ENCODE results near the gene CUEDC2.

Gene CUEDC2, protein sequence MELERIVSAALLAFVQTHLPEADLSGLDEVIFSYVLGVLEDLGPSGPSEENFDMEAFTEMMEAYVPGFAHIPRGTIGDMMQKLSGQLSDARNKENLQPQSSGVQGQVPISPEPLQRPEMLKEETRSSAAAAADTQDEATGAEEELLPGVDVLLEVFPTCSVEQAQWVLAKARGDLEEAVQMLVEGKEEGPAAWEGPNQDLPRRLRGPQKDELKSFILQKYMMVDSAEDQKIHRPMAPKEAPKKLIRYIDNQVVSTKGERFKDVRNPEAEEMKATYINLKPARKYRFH

GRCh38 chr10:102432162-102432950, at the start of gene CUEDC2:
TSS of gene CUEDC2 (minus strand) at chr10:102432574. CDS start at chr10:102425188, 7,386 bp downstream.
- DNase-seq: peak; percentile 81

- no peak for DNase-seq
Measured at GRCh38 chr10:102480396-102480795, 48.0 kb upstream of the CUEDC2 start.

- no peak for DNase-seq
Measured at GRCh38 chr10:102479651-102480050, 47.3 kb upstream of the CUEDC2 start.

DNA sequence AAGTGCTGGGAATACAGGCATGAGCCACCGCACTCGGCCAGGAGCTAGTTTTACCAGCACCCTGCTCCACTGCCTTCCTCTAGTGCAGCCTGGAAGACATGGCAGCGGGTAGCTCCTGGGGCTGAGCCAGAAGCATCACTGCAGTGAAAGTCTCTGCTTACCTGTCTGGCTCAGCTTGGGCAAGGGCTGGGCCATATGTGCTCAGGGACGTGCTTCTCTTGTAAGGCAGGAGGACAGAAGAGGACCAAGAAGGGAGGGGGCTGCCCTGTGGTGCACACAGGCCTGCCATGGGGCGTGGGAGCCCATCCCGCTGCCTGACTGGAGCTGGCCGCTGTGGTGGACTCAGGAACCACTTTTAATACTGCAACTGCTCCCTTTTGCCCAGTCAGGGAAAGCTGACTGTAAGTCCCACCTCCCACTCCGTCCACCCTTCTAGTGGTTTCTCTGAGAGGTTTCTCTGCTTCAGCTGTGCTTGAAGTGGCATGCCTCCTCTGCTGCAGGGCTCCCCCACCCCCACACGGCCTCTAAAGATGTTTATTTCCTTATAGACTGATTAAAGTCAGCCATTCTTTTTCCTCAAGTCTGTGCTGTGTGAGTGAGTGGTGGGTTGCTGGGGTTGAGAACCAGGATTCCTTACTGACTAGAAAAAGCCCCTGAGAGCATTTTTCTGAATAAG, 44.2 kb upstream of the CUEDC2 start:
- no peak for DNase-seq

- no peak for DNase-seq
Measured at GRCh38 chr10:102475451-102476040, 43.2 kb upstream of the CUEDC2 start.

DNA sequence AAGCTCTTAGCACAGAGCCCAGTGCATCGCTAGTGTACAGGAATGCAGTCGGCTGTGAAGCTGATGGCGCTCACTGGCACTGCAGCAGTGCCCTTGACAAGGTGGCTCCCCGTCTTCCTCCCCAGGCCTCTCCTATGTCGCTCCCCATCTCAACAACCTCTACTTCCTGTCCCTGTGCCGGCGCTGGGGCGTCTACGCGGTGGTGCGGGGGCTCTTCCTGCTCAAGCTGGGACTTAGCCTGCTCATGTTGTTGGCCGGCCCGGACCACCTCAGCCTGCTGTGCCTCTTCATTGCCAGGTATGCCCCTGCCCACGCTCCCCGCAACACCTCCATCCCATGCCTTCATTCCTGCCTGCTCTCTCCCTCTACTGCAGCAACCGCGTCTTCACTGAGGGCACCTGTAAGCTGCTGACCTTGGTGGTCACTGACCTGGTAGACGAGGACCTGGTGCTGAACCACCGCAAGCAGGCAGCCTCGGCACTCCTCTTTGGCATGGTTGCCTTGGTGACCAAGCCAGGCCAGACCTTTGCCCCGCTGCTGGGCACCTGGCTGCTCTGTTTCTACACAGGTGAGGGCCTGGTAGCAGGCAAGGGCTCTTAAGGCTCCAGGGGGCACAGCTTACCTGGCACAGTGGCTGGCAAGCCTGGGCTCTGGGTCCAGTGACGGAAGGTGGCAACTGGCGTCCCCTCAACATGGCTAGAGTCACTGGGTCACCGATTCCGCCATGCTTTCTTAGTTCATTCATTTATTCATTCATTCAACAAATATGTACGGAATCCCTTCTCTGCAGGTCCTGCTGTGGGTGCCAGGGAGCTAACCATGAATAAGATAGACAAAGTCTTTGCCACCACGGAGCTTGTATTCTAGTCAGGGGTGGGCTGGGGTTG, 41.3 kb upstream of the CUEDC2 start:
- DNase-seq: no peak

GRCh38 chr10:102470579-102471546, 38.5 kb upstream of the CUEDC2 start:
- DNase-seq: no peak

- no peak for DNase-seq
Measured at GRCh38 chr10:102468683-102469082, 36.3 kb upstream of the CUEDC2 start.

DNA sequence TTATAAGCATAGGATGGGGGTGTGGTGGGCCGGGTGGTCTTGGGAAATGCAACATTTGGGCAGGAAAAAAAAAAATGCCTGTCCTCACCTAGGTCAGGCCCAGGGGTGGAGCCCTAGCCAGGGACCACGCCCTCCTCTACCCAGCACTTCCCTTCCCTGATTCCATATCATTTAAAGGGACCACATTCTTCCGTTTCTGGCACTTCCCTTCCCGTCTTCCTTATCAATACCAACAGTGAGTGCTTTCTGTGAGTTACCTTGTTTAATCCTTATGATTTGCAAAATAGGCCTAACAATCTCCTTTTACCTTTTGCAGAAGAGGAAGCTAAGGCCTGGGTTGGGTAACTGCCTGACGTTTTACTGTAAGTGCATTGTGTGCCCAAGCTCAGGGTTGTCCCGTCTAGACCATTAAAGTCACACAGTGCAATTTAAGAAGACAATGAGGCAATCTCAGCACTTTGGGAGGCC, 35.6 kb upstream of the CUEDC2 start:
- DNase-seq: no peak

DNA sequence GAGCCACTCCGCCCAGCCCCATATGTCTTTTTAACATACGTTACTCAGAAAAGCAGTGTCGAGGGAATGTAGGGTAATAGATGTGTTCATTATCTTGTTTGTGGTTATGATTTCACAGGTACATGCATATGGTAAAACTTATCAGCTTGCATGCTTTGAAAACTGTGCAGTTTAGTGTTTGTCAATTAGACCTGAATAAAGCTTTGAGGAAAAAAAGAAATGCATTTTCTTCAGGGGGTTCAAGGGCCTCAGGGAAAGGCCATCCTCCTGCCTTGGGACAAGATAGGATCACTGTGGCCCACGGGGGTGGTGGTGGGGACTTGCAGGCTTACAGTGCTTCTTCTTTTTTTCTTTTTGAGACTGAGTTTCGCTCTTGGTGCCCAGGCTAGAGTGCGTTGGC, 34.9 kb upstream of the CUEDC2 start:
- no peak for DNase-seq

DNA sequence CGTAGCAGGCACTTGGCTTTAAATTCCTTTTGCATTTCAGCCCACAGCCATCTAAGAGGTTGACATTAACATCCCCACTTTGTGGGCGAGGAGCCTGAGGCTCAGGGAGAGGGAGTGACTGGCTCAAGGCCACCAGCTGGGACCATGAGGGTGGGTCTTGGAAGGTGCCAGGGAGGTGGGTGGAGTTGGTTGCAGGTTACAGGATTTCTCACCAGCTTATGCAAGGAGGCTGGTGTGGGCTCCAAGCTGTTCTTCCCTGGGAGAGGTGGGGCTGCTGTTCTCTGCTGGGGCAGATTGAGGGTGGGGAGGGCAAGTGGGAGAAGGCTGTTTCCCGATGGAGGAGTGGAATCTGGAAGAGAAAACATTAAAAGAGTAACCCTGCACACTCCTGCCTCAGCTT, 33.1 kb upstream of the CUEDC2 start:
- DNase-seq: no peak

DNA sequence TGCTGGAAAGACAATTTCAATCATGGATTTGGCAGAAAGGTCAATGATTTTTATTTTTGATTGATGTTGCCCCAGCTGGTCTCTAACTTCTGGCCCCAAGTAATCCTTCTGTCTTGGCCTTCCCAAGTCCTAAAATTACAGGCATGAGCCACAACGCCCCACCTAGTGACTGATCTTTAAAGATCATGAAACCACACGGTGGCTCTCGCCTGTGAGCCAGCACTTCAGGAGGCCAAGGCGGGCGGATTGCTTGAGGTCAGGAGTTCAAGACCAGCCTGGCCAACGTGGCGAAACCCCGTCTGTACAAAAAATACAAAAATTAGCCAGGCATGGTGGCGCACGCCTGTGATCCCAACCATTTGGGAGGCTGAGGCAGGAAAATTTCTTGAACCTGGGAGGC, 31.6 kb upstream of the CUEDC2 start:
- DNase-seq: no peak

GRCh38 chr10:102462512-102463054, 30.2 kb upstream of the CUEDC2 start:
- no peak for DNase-seq

GRCh38 chr10:102461187-102462054, 29.0 kb upstream of the CUEDC2 start:
- peak; percentile 87 for DNase-seq

DNA sequence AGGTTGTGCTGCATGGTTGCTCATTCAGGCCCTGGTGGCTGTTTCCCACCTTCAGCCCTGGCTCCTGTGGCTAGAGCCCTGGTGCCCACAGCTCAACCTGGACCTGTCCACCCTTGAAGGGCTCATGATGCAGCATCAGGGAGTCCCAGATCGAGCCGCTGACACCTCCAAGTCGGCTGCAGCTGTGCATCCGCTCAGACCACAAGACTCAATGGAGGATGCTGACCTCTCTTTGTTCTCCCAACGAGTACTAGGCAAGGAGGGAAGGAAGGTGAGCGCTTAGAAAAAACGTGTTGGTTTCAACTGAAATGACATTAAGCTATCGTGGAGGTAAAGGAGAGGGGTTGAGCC, 28.4 kb upstream of the CUEDC2 start:
- DNase-seq: no peak

DNA sequence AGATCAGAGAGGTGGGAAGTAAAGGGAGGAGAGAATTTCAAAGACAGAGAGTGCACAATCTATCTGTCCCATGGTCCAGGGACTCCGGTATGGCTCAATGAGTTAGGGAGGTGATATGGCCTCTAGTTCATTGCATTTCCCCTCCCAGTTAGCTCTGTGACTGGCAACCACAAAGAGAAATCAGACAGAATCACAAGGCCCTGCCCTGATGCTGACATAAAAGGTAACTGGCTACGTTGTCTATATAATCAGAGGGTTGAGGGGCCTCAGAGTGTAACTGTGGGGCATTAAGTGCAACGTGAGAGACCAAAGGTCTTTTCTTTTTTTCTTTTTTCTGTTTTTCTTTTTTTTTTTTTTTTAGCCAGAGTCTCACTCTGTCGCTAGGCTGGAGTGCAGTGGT, 26.3 kb upstream of the CUEDC2 start:
- DNase-seq: no peak

- no peak for DNase-seq
Measured at GRCh38 chr10:102457591-102458150, 25.3 kb upstream of the CUEDC2 start.

- DNase-seq: no peak
Measured at GRCh38 chr10:102455893-102456471, 23.6 kb upstream of the CUEDC2 start.

Data from COR-L47 (cell line).